Endometrium (tissue), 2 donors: Measurements from ENCODE around the gene FCRLA.
A peak's percentile ranks its signal among the peaks of the same experiment; 100 is the strongest.

Experiments used
- FAIRE-seq: peaks from 2 replicates; lab custom pipeline; 2012; peaks lifted over from hg19 to GRCh38; lab: Jason Lieb, UNC
- donor health status: control.
- donor health status: control.

FCRLA gene

GRCh38 chr1:161731981-161732718, 25.1 kb downstream of the FCRLA start:
- no peak for FAIRE-seq

- FAIRE-seq = no peak
Observed at GRCh38 chr1:161733526-161733925, 26.5 kb downstream of the FCRLA start.

- no peak for FAIRE-seq
Observed at GRCh38 chr1:161735837-161736236, 28.8 kb downstream of the FCRLA start.

DNA sequence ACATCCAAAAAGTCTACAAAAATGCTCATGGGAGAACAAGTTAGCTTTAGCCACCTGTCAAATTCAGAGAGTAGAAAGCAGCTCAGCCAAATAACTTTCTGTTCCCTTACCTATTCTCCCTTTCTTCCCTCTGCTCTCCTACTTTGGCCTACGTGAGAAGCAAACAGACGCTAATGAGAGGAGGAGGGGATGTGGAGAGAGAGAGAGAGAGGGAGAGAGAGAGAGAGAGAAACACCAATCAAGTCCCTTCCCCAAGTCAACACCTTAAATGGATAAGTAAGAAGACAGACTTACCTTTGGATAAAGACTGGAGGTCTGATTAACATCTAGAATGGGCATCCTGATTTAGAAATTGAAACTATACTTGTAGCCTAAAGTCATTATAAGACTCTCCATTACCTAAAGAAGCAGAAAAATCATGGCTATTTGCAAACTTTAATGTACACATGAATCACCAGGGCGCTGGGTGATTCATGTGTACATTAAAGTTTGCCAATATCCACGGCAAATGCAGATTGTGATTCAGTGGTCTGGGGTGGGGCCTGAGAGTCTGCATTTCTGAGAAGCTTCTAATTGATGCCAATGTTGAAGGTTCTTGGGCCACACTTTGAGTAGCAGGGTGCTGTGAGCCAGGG, 29.4 kb downstream of the FCRLA start:
- no peak for FAIRE-seq

- FAIRE-seq = no peak
Observed at GRCh38 chr1:161737625-161738024, 30.6 kb downstream of the FCRLA start.

GRCh38 chr1:161738627-161739287, 31.7 kb downstream of the FCRLA start:
- FAIRE-seq = no peak

DNA sequence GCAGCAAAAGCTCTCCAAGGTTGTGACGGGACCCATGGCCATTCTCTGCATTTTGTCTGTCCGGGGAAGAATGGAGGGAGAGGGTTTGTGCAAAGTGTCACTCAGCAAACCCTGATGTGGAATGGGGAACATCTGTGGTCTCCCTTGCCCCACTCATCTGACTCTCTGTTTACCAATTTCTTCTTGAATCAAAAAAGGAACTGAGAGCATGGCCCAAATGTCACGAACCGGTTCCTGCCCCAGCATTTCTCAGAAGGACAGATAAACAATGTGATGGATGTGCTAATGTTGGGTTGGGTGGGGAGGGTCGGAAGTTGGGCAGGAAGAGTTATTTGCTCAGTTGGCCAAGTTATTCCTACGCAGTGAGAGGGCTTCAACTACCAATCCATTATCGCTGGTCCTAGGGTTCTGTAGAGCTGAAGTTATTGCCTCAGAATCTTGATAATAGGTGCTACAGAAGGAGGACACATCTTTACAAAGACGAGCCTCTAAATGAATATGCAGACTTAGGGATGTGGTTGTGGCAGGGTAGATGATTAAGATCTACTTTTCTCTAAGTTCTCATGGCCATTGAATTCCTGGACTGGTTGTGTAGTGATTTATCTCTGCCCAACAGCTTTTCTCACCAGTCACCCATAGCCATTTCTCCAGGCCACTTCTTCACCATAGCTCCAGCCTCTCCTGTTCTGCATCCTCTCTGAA, 33.0 kb downstream of the FCRLA start:
- no peak for FAIRE-seq

GRCh38 chr1:161740921-161741320, 33.9 kb downstream of the FCRLA start:
- no peak for FAIRE-seq

- FAIRE-seq = no peak
Observed at GRCh38 chr1:161743231-161743630, 36.2 kb downstream of the FCRLA start.

DNA sequence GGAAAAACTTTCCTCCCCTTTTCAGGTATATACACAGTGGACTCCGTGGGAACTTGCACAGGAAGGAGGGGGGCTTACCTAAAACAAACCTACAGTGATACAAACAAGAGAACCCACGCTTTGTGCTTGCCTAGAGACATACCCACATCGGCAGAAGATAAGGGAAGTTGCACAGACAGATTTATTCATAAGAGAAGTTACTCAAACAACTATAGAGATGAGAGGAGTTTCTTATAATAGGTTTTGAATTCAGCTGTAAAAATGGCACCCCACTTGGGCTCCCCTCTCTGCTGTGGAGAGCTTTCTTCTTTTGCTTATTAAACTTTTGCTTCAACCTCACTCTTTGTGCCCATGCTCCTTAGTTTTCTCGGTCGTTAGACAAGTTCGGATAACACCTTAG, 40.8 kb downstream of the FCRLA start:
- FAIRE-seq = no peak

DNA sequence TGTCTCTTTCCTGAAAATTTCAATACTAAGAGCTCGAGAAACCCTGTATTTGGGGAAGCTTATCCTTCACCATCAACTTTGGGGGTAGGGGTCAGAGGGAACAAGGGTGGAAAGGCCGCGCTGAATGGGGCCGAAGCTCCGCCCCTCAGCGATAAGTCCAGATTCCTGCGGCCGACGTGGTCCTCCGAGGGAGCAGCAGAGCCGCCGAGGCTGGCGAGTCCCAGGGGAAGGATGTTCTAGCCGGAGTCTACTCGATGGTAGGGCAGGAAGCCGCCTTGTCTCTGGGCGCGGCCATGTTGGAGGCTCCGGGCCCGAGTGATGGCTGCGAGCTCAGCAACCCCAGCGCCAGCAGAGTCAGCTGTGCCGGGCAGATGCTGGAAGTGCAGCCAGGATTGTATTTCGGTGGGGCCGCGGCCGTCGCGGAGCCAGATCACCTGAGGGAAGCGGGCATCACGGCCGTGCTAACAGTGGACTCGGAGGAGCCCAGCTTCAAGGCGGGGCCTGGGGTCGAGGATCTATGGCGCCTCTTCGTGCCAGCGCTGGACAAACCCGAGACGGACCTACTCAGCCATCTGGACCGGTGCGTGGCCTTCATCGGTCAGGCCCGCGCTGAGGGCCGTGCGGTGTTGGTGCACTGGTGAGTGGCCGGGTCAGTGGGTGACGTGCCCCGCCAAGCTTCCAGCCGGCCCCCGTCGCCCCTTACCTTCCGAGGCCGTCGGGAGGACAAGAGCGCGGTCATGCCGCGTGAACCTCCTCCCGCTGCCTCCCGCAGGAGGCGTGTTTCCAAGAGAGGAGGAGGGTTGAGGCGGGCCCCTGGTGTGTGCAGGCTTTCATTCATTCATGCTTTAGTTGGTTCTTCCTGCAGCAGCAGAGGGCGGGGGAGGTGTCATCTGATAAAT, 42.7 kb downstream of the FCRLA start, which contains the start of gene DUSP12:
DUSP12 (plus strand) TSS at position 278 of the 899 bp plus-strand sequence; CDS start at position 294, 16 bp downstream.
- FAIRE-seq = peak; percentile 79

DNA sequence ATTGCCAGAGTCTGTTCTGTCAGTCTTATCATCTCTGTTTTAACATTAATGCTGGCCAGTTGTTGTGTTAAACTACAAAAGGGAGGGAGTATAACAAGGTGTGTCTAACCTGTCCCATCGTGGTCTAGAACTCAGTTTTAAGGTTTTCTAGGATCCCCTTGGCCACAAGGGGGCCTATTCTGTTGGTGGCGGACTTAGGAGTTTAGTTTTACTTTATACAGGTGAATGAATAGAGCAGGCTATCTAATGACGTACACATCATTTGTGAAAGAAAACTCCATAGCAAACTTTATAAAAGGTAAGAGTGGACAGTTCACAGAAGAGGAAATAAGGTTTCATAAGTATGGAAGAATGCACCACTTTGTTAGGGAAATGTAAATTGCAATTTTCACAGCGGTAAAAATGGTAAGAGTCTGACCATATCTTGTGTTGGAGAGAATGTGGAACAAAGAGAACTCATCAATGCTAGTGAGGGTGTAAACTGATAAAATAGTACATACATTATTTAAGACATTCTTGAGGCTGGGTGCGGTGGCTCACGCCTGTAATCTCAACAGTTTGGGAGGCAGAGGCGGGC, 56.6 kb downstream of the FCRLA start:
- no peak for FAIRE-seq
